SK-N-SH treated with all-trans-retinoic acid at 6 μM for 48 hours (cell line): ENCODE results near the gene ID3.

Experiments
- ATAC-seq: fragments of 200-7000 bp; cut with Tn5 transposase; 3 replicates; pipeline ENCODE4 v1.9.1; 2020; ENCODE audit warnings: mild to moderate bottlenecking, moderate library complexity
- ARNTL ChIP-seq: fragments of 450-650 bp; formaldehyde crosslinking; IDR thresholded peaks from 2 replicates; pipeline ENCODE4 v1.5.0; 2020; ENCODE audit warnings: low read depth, mild to moderate bottlenecking, moderate library complexity, borderline replicate concordance
- BACH2 ChIP-seq: fragments of 250-450 bp; sonication (Bioruptor Pico); IDR thresholded peaks from 2 replicates; pipeline ENCODE4 v1.9.0; 2021; ENCODE audit warnings: mild to moderate bottlenecking, borderline replicate concordance
- CREB5 ChIP-seq: fragments of 250-450 bp; sonication (Bioruptor Pico); IDR thresholded peaks from 2 replicates; pipeline ENCODE4 v1.5.1; 2020; ENCODE audit warnings: low read depth, mild to moderate bottlenecking, moderate library complexity
- CSDC2 ChIP-seq: fragments of 250-450 bp; sonication (Bioruptor Pico); IDR thresholded peaks from 2 replicates; pipeline ENCODE4 v1.5.0; 2020; ENCODE audit warnings: mild to moderate bottlenecking, moderate library complexity
- CSRNP3 ChIP-seq: fragments of 250-450 bp; sonication (Bioruptor Pico); IDR thresholded peaks from 2 replicates; pipeline ENCODE4 v1.5.1; 2021; ENCODE audit warnings: mild to moderate bottlenecking, moderate library complexity
- ESRRG ChIP-seq: fragments of 250-450 bp; sonication (Bioruptor Pico); IDR thresholded peaks from 2 replicates; pipeline ENCODE4 v1.6.1; 2021; ENCODE audit warnings: mild to moderate bottlenecking
- GLIS3 ChIP-seq: fragments of 250-450 bp; sonication (Bioruptor Pico); IDR thresholded peaks from 2 replicates; pipeline ENCODE4 v1.5.0; 2020; ENCODE audit warnings: mild to moderate bottlenecking, moderate library complexity
- ISL1 ChIP-seq: fragments of 250-450 bp; sonication (Bioruptor Pico); IDR thresholded peaks from 2 replicates; pipeline ENCODE4 v2.1.2; 2022; ENCODE audit warnings: mild to moderate bottlenecking, moderate library complexity
- OSR1 ChIP-seq: fragments of 250-450 bp; sonication (Bioruptor Pico); IDR thresholded peaks from 2 replicates; pipeline ENCODE4 v1.8.0; 2022; ENCODE audit warnings: moderate library complexity, mild to moderate bottlenecking, inconsistent platforms
- PPARA ChIP-seq: fragments of 250-450 bp; sonication (Bioruptor Pico); IDR thresholded peaks from 2 replicates; pipeline ENCODE4 v1.5.0; 2020; ENCODE audit warnings: mild to moderate bottlenecking, borderline replicate concordance
- RARB ChIP-seq: fragments of 250-450 bp; sonication (Bioruptor Pico); IDR thresholded peaks from 2 replicates; pipeline ENCODE4 v1.8.0; 2021; ENCODE audit warnings: mild to moderate bottlenecking, moderate library complexity
- SNAI2 ChIP-seq: fragments of 250-450 bp; sonication (Bioruptor Pico); IDR thresholded peaks from 2 replicates; pipeline ENCODE4 v1.5.0; 2020; ENCODE audit warnings: mild to moderate bottlenecking, moderate library complexity
- TOX ChIP-seq: fragments of 250-450 bp; sonication (Bioruptor Pico); IDR thresholded peaks from 2 replicates; pipeline ENCODE4 v1.8.0; 2021; ENCODE audit warnings: mild to moderate bottlenecking, moderate library complexity, borderline replicate concordance
- ZC3H10 ChIP-seq: fragments of 250-450 bp; sonication (Bioruptor Pico); IDR thresholded peaks from 2 replicates; pipeline ENCODE4 v1.5.1; 2021; ENCODE audit warnings: mild to moderate bottlenecking, moderate library complexity
- ZFP30 ChIP-seq: fragments of 450-650 bp; formaldehyde crosslinking; IDR thresholded peaks from 2 replicates; pipeline ENCODE4 v1.5.0; 2022; ENCODE audit warnings: mild to moderate bottlenecking, moderate library complexity
- ZNF565 ChIP-seq: fragments of 450-650 bp; formaldehyde crosslinking; conservative IDR thresholded peaks from 2 replicates; pipeline ENCODE4 v1.5.0; 2020; ENCODE audit warnings: low read depth, mild to moderate bottlenecking, moderate library complexity
- ZNF70 ChIP-seq: fragments of 450-650 bp; formaldehyde crosslinking; IDR thresholded peaks from 2 replicates; pipeline ENCODE4 v1.5.0; 2020; ENCODE audit warnings: mild to moderate bottlenecking, moderate library complexity
- TF ChIP-seq, protein P1 (sequence below): fragments of 250-450 bp; sonication (Bioruptor Pico); IDR thresholded peaks from 2 replicates; pipeline ENCODE4 v1.5.0; 2020; ENCODE audit warnings: mild to moderate bottlenecking, moderate library complexity
- TF ChIP-seq, protein P2 (sequence below): fragments of 250-450 bp; sonication (Bioruptor Pico); IDR thresholded peaks from 2 replicates; pipeline ENCODE4 v1.8.0; 2020; ENCODE audit warnings: mild to moderate bottlenecking, moderate library complexity, borderline replicate concordance

The ID3 gene

DNA sequence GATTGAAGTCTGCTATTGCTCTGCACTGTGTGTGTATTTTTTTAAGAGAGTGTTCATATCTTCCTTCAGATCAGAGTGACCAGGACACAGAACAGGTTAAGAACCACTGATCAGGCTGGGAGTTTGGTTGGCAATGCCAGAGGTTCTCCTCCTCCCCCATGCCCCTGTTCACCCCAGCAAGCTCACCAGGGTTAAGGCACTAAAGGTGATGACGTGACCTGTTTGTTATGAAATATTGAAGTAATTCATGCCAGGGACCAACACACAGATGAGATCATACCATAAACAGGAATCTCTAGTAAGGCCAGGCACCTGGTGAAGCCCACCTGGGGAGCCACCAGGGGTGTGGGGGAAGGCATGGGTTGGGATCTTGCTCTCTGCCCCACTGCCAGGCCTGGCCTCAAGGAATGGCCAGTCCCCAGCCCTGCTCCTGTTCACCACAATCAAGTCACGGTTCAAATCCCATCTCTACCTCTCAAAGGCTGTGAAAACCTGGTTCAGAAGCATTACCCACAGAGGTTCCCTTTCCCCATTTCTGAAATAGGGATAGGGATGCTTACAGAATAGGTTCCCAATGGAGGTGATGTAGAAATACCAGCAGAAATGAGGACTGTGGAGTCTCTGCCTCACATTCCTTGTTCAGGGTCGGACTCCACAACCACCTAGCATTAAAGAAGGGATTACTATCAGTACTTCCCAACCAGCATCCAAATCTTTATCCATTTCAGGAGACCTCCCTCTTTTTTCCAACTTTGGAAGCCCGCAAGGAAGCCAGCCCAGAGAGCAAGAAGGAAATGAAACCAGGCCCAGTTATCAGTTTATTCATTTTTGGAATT, 2.4 kb downstream of the ID3 start (continued):
- no peak; the same call in 1 of the 2 replicates for TF ChIP-seq CSRNP3 (CRISPR knock-in tag)

- TF ChIP-seq ZNF70 (CRISPR knock-in tag): no peak
- peak; percentile 64 for TF ChIP-seq ESRRG (CRISPR knock-in tag)
- 0 out of 2 replicates have a peak, but pooled peaks have one; percentile 20 for TF ChIP-seq PPARA (CRISPR knock-in tag)
- TF ChIP-seq ZNF565 (CRISPR knock-in tag): 0 out of 2 replicates have a peak, but pooled peaks have one; percentile 5
- peak; percentile 56; the same call in 1 of the 2 replicates for TF ChIP-seq ISL1
- no peak for TF ChIP-seq ZFP30 (CRISPR knock-in tag)
- peak; percentile 62 for TF ChIP-seq CSRNP3 (CRISPR knock-in tag)
- TF ChIP-seq SNAI2 (CRISPR knock-in tag): 0 out of 2 replicates have a peak, but pooled peaks have one; percentile 4
- no peak for TF ChIP-seq BACH2 (CRISPR knock-in tag)
- TF ChIP-seq TOX (CRISPR knock-in tag): no peak; the same call in 1 of the 2 replicates
- TF ChIP-seq GLIS3 (CRISPR knock-in tag): peak; percentile 3
- TF ChIP-seq, protein P1, sequence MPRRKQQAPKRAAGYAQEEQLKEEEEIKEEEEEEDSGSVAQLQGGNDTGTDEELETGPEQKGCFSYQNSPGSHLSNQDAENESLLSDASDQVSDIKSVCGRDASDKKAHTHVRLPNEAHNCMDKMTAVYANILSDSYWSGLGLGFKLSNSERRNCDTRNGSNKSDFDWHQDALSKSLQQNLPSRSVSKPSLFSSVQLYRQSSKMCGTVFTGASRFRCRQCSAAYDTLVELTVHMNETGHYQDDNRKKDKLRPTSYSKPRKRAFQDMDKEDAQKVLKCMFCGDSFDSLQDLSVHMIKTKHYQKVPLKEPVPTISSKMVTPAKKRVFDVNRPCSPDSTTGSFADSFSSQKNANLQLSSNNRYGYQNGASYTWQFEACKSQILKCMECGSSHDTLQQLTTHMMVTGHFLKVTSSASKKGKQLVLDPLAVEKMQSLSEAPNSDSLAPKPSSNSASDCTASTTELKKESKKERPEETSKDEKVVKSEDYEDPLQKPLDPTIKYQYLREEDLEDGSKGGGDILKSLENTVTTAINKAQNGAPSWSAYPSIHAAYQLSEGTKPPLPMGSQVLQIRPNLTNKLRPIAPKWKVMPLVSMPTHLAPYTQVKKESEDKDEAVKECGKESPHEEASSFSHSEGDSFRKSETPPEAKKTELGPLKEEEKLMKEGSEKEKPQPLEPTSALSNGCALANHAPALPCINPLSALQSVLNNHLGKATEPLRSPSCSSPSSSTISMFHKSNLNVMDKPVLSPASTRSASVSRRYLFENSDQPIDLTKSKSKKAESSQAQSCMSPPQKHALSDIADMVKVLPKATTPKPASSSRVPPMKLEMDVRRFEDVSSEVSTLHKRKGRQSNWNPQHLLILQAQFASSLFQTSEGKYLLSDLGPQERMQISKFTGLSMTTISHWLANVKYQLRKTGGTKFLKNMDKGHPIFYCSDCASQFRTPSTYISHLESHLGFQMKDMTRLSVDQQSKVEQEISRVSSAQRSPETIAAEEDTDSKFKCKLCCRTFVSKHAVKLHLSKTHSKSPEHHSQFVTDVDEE: no peak
- TF ChIP-seq OSR1 (CRISPR knock-in tag): no peak
- TF ChIP-seq, protein P2, sequence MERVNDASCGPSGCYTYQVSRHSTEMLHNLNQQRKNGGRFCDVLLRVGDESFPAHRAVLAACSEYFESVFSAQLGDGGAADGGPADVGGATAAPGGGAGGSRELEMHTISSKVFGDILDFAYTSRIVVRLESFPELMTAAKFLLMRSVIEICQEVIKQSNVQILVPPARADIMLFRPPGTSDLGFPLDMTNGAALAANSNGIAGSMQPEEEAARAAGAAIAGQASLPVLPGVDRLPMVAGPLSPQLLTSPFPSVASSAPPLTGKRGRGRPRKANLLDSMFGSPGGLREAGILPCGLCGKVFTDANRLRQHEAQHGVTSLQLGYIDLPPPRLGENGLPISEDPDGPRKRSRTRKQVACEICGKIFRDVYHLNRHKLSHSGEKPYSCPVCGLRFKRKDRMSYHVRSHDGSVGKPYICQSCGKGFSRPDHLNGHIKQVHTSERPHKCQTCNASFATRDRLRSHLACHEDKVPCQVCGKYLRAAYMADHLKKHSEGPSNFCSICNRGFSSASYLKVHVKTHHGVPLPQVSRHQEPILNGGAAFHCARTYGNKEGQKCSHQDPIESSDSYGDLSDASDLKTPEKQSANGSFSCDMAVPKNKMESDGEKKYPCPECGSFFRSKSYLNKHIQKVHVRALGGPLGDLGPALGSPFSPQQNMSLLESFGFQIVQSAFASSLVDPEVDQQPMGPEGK (CRISPR knock-in tag): peak; percentile 5; the same call in 1 of the 2 replicates
- peak; percentile 71 for TF ChIP-seq CREB5 (CRISPR knock-in tag)
- peak; percentile 14; the same call in 1 of the 2 replicates for TF ChIP-seq RARB
- no peak for TF ChIP-seq ARNTL
- no peak for TF ChIP-seq CSDC2 (CRISPR knock-in tag)
- TF ChIP-seq ZC3H10 (CRISPR knock-in tag): peak; percentile 77
- peak; percentile 26 for ATAC-seq
Measured at GRCh38 chr1:23555986-23556634, 3.2 kb downstream of the ID3 start.
